GM12878 (cell line): Measurements from ENCODE around the gene SESN1. TPM values are rescaled to one million over a fixed set of nuclear protein-coding genes. Genes with fewer than 3 reads are reported as not detected.

Experiments used
- ATAC-seq: fragments of 200-7000 bp; cut with Tn5 transposase; 3 replicates; pipeline ENCODE4 v1.9.1; 2020; ENCODE audit warnings: mild to moderate bottlenecking, moderate library complexity
- BruUV-seq: library from RNA; stranded (reverse); fragments of 400-500 nt; replicated peaks from 2 replicates; lab custom pipeline; 2021; lab: Mats Ljungman, UMichigan
- CTCF ChIA-PET: fragments of 300-600 bp; sonication (Branson Sonifier 250); formaldehyde crosslinking; extraction: SDS; loops from one replicate; lab custom pipeline; 2021; ENCODE audit warnings: inconsistent platforms; lab: Yijun Ruan, JAX
- POLR2A ChIA-PET: fragments of 350-600 bp; formaldehyde crosslinking; extraction: SDS; loops from one replicate; lab custom pipeline; 2021; ENCODE audit warnings: inconsistent platforms; lab: Charles Lee
- RAD21 ChIA-PET: fragments of 300-600 bp; sonication (Branson Sonifier 250); formaldehyde crosslinking; loops from one replicate; lab custom pipeline; 2023; ENCODE audit warnings: antibody characterized with exemption; ENCODE audit not compliant: unreplicated experiment; lab: Charles Lee
- SMC1A ChIA-PET: fragments of 300-600 bp; sonication (Branson Sonifier 250); formaldehyde crosslinking; loops from one replicate; lab custom pipeline; 2023; ENCODE audit not compliant: unreplicated experiment, uncharacterized antibody; lab: Charles Lee
- DNase-seq: peaks from one replicate; pipeline ENCODE4 v3.0.0-alpha.2; 2011; ENCODE audit warnings: low read depth, low spot score
- FAIRE-seq: peaks from 3 replicates; lab custom pipeline; 2011; peaks lifted over from hg19 to GRCh38; lab: Jason Lieb, UNC
- H2AFZ ChIP-seq: 2 replicates; pipeline ENCODE4 v1.6.0; 2011; ENCODE audit warnings: low read depth, low read length, control low read depth; ENCODE audit not compliant: control insufficient read depth
- H3K27ac ChIP-seq: 2 replicates; pipeline ENCODE4 v1.5.1; 2011; ENCODE audit warnings: control low read depth; ENCODE audit not compliant: control insufficient read depth, insufficient read depth
- H3K27me3 ChIP-seq, 2 experiments: replicated peaks in 1 of 2; 2 replicates each; pipeline versions ENCODE4 v1.6.0 to v1.6.1; 2011; ENCODE audit warnings: low read length in 1 of 2; ENCODE audit not compliant: control insufficient read depth in 2 of 2, insufficient read depth in 2 of 2
- H3K36me3 ChIP-seq, 2 experiments: 2 replicates each; pipeline ENCODE4 v1.5.1; 2011; ENCODE audit warnings: low read length in 1 of 2; ENCODE audit not compliant: control insufficient read depth in 2 of 2, insufficient read depth in 2 of 2
- H3K4me1 ChIP-seq: 2 replicates; pipeline ENCODE4 v1.6.1; 2011; ENCODE audit warnings: mild to moderate bottlenecking, low read length, moderate library complexity, mixed read lengths; ENCODE audit not compliant: control insufficient read depth, insufficient read depth
- H3K4me2 ChIP-seq: 2 replicates; pipeline ENCODE4 v1.6.0; 2011; ENCODE audit warnings: control low read depth; ENCODE audit not compliant: control insufficient read depth, insufficient read depth
- H3K4me3 ChIP-seq: fragments of 200-600 bp; sonication (generic); 2 replicates; pipeline ENCODE4 v1.5.1; 2016
- H3K79me2 ChIP-seq: 2 replicates; pipeline ENCODE4 v1.6.0; 2011; ENCODE audit warnings: low read length; ENCODE audit not compliant: control insufficient read depth, insufficient read depth
- H3K9ac ChIP-seq: 2 replicates; pipeline ENCODE4 v1.8.0; 2011; ENCODE audit warnings: low read length, control low read depth, mixed read lengths; ENCODE audit not compliant: control insufficient read depth, insufficient read depth
- H3K9me3 ChIP-seq: replicated peaks from 3 replicates; pipeline ENCODE4 v1.5.1; 2011; ENCODE audit warnings: mild to moderate bottlenecking, low read length; ENCODE audit not compliant: control insufficient read depth, insufficient read depth
- H4K20me1 ChIP-seq: 2 replicates; pipeline ENCODE4 v1.6.0; 2011; ENCODE audit not compliant: control insufficient read depth, insufficient read depth
- CREM ChIP-seq: IDR thresholded peaks from 2 replicates; pipeline ENCODE4 v1.6.1; 2014; ENCODE audit warnings: antibody characterized with exemption, low read depth
- DPF2 ChIP-seq: fragments of 450-650 bp; IDR thresholded peaks from 2 replicates; pipeline ENCODE4 v1.6.1; 2017; ENCODE audit warnings: mild to moderate bottlenecking
- FOXK2 ChIP-seq: fragments of 450-650 bp; IDR thresholded peaks from 2 replicates; pipeline ENCODE4 v1.6.1; 2017; ENCODE audit warnings: mild to moderate bottlenecking, moderate library complexity
- KDM1A ChIP-seq: fragments of 200-600 bp; sonication (generic); IDR thresholded peaks from 2 replicates; pipeline ENCODE4 v1.6.1; 2016; ENCODE audit warnings: borderline replicate concordance
- MEF2A ChIP-seq: IDR thresholded peaks from 2 replicates; pipeline ENCODE4 v1.6.1; 2011; ENCODE audit warnings: low read depth, mild to moderate bottlenecking, low read length, moderate library complexity; ENCODE audit not compliant: insufficient read depth
- MEF2B ChIP-seq: fragments of 450-650 bp; IDR thresholded peaks from 2 replicates; pipeline ENCODE4 v1.6.1; 2018; ENCODE audit warnings: mild to moderate bottlenecking, moderate library complexity; ENCODE audit not compliant: partially characterized antibody, poor library complexity, severe bottlenecking
- MTA3 ChIP-seq: IDR thresholded peaks from 2 replicates; pipeline ENCODE4 v1.6.1; 2012; ENCODE audit warnings: low read length, inconsistent platforms, borderline replicate concordance
- MXI1 ChIP-seq: fragments of 150-350 bp; IDR thresholded peaks from 2 replicates; pipeline ENCODE4 v1.6.1; 2011; ENCODE audit warnings: low read depth, mild to moderate bottlenecking, inconsistent platforms, low read length, improper control_type of control experiment
- NFIC ChIP-seq: IDR thresholded peaks from 2 replicates; pipeline ENCODE4 v1.6.1; 2012; ENCODE audit warnings: low read depth, mild to moderate bottlenecking, inconsistent platforms, low read length, moderate library complexity
- SMAD1 ChIP-seq: fragments of 450-650 bp; IDR thresholded peaks from 2 replicates; pipeline ENCODE4 v1.6.1; 2018; ENCODE audit warnings: mild to moderate bottlenecking, low read depth; ENCODE audit not compliant: partially characterized antibody
- YY1 ChIP-seq: IDR thresholded peaks from 2 replicates; pipeline ENCODE4 v1.6.1; 2011; ENCODE audit warnings: low read depth, mild to moderate bottlenecking, low read length
- ZNF24 ChIP-seq: fragments of 450-650 bp; IDR thresholded peaks from 2 replicates; pipeline ENCODE4 v1.6.1; 2017; ENCODE audit warnings: antibody characterized with exemption, mild to moderate bottlenecking
- ZNF592 ChIP-seq: fragments of 450-650 bp; IDR thresholded peaks from 2 replicates; pipeline ENCODE4 v1.6.1; 2017; ENCODE audit warnings: mild to moderate bottlenecking, moderate library complexity
- in situ Hi-C: fragments of 300-500 bp; cut with MboI; formaldehyde crosslinking; loops from 9 replicates; pipeline ENCODE4 v1.14.3; 2018; ENCODE audit warnings: mixed read lengths
- intact Hi-C: fragments of 100-400 bp; cut with micrococcal nuclease; formaldehyde crosslinking; loops from one replicate; pipeline ENCODE4 v1.14.2; 2022; ENCODE audit not compliant: unreplicated experiment
- polyA plus RNA-seq, 11 experiments: library from polyadenylated mRNA; depleted of rRNA in 4 of 11; unstranded in 6 of 11; stranded (reverse) in 5 of 11; fragments of >200 nt; fragmentation: Nextera tagmentation in 4 of 11; fragmentation: Illumina TruSeq in 1 of 11; extraction: Ambion mirVana in 4 of 11; extraction: Trizol in 1 of 11; gene quantifications; 1 replicate in 1 of 11; 2 replicates in 10 of 11; pipeline versions ENCODE4 v1.2.1 to v1.2.3, GENCODE V29; 2011 to 2016; ENCODE audit warnings: inconsistent platforms in 2 of 11, missing spikeins in 2 of 11, low read depth in 1 of 11
- total RNA-seq, 4 experiments: library from RNA; depleted of rRNA in 3 of 4; stranded (reverse); fragments of >200 nt in 3 of 4; fragmentation: Illumina TruSeq in 1 of 4; extraction: Trizol in 1 of 4; gene quantifications; 2 replicates each; pipeline versions ENCODE4 v1.2.1 to v1.2.3, GENCODE V29; 2013 to 2021
- TF ChIP-seq, protein P1 (sequence below), 3 experiments: IDR thresholded peaks in 2 of 3; conservative IDR thresholded peaks in 1 of 3; 2 replicates each; pipeline ENCODE4 v1.5.1; 2011; ENCODE audit warnings: low read depth in 3 of 3, low read length in 3 of 3, mild to moderate bottlenecking in 3 of 3, control low read depth in 2 of 3, moderate library complexity in 2 of 3, inconsistent platforms in 1 of 3, mixed read lengths in 1 of 3; ENCODE audit not compliant: control insufficient read depth in 2 of 3, insufficient read depth in 1 of 3; ENCODE audit errors: extremely low read depth in 1 of 3

SESN1 gene
- total and polyA plus RNA-seq, 10 of the 15 experiments (the other 5 are each of a cell fraction or from before 2014, with no cell fraction given): 1.3 to 13.0 (median 3.3) TPM

DNA sequence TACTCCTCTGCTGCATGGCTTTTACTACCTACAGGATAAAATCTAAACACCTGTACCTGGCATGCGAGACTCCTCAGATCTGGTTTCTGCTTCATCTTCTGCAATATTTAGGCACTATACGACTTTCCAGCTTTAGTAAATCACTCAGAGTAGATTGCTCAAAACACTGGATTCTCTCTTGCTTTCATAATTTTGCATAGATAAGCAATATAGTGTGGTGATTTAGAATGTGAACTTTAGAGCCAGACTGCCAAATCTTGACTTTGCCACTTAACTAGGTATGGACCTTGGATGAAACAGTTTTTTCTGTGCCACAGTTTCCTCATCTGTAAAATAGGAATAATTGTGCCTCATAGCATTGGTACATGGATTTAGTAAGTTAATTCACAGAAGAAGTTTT, 29.6 kb upstream of the SESN1 start (continued):
- TF ChIP-seq ZNF592: no peak
- no peak for TF ChIP-seq SMAD1
- no peak for TF ChIP-seq ZNF24
- TF ChIP-seq MXI1: no peak

DNA sequence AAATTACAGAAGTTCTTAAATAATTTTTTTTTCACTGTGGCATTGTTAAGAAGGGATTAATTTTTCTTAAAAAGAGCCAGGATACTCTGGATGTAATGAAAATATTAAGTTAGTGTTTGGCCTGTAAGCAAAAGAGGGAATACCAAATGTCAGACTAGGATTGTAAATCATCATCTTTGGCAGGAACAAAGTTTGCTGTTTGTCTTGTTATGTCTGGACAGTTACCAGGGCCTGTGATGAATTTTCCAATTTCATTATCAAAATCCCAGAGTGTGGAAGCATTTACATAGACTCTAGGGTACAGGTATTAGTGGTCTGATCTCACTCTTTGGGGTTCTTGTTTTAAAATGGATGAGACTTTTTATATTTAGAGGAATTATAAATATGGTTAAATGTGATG, 26.8 kb upstream of the SESN1 start:
- ATAC-seq: no peak
- Histone ChIP-seq H4K20me1 (no peaks in the 10 kb centered on the region), H3K27me3 (no peaks in the 10 kb centered on the region), H3K27ac (0 out of 2 replicates have a peak overlapping the region, but pooled peaks have one; percentile 3), H3K36me3 (no peaks in the 10 kb centered on the region), H3K9me3 (no peaks in the 10 kb centered on the region), H3K9ac (no peak overlapping the region; the same call in 1 of the 2 replicates), H3K79me2 (no peaks in the 10 kb centered on the region), H3K4me3 (no peak overlapping the region), H2AFZ (no peak overlapping the region), H3K4me2 (peak overlapping the region; percentile 71), H3K4me1 (peaks cover 13% of the 10 kb centered on the region)
- in situ Hi-C loops: no loop called here
- DNase-seq: no peak
- BruUV-seq: no TSS peak
- FAIRE-seq: no peak
- RAD21 ChIA-PET: no interaction called here
- intact Hi-C loops: no loop called here
- SMC1A ChIA-PET: interaction anchor here (0.9 kb wide), 1 partner anchor 41 kb away, joined by 3 read pairs; no protein-coding TSS in a partner anchor
- POLR2A ChIA-PET: no interaction called here
- CTCF ChIA-PET: no interaction called here
- TF ChIP-seq DPF2: no peak
- TF ChIP-seq YY1: no peak
- TF ChIP-seq FOXK2: no peak
- no peak for TF ChIP-seq MEF2A
- TF ChIP-seq, protein P1, sequence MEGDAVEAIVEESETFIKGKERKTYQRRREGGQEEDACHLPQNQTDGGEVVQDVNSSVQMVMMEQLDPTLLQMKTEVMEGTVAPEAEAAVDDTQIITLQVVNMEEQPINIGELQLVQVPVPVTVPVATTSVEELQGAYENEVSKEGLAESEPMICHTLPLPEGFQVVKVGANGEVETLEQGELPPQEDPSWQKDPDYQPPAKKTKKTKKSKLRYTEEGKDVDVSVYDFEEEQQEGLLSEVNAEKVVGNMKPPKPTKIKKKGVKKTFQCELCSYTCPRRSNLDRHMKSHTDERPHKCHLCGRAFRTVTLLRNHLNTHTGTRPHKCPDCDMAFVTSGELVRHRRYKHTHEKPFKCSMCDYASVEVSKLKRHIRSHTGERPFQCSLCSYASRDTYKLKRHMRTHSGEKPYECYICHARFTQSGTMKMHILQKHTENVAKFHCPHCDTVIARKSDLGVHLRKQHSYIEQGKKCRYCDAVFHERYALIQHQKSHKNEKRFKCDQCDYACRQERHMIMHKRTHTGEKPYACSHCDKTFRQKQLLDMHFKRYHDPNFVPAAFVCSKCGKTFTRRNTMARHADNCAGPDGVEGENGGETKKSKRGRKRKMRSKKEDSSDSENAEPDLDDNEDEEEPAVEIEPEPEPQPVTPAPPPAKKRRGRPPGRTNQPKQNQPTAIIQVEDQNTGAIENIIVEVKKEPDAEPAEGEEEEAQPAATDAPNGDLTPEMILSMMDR (IDR thresholded peaks at IDR 0.05 in 2 of 3, conservative IDR thresholded peaks at IDR 0.05 in 1 of 3; ENCODE audit: control insufficient read depth in 2 of 3, extremely low read depth in 1 of 3, insufficient read depth in 1 of 3, low read depth in 3 of 3, low read length in 3 of 3): no peak
- TF ChIP-seq NFIC: no peak
- TF ChIP-seq MTA3: no peak
- TF ChIP-seq KDM1A: no peak
- no peak for TF ChIP-seq CREM
- TF ChIP-seq ZNF592: no peak
- no peak for TF ChIP-seq MEF2B
